GM12873 (cell line): Measurements from ENCODE around the gene SPEN.

Experiments
- TF ChIP-seq, protein P1 (sequence below): IDR thresholded peaks from 2 replicates; pipeline ENCODE4 v1.5.1; 2012; ENCODE audit warnings: low read depth, mild to moderate bottlenecking, moderate library complexity, low read length, control low read depth; ENCODE audit not compliant: insufficient read depth; ENCODE audit errors: missing control alignments

The SPEN gene

DNA sequence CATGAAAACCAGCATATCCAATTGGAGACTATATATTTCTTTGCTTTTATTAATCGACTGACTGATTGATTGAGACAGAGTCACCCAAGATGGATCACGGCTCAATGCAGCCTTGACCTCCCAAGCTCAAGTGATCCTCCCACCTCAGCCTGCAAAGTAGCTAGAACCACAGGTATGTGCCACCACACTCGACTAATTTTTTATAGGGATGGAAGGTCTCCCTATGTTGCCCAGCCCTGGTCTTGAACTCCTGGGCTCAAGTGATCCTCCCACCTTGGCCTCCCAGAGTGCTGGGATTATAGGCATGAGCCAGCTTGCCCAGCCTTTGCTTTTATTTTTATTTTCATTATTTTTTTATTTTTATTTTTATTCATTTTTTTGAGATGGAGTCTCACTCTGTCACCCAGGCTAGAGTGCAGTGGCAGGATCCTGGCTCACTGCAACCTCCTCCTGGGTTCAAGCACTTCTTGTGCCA is 5.4 kb downstream of the SPEN start:
- TF ChIP-seq, protein P1, sequence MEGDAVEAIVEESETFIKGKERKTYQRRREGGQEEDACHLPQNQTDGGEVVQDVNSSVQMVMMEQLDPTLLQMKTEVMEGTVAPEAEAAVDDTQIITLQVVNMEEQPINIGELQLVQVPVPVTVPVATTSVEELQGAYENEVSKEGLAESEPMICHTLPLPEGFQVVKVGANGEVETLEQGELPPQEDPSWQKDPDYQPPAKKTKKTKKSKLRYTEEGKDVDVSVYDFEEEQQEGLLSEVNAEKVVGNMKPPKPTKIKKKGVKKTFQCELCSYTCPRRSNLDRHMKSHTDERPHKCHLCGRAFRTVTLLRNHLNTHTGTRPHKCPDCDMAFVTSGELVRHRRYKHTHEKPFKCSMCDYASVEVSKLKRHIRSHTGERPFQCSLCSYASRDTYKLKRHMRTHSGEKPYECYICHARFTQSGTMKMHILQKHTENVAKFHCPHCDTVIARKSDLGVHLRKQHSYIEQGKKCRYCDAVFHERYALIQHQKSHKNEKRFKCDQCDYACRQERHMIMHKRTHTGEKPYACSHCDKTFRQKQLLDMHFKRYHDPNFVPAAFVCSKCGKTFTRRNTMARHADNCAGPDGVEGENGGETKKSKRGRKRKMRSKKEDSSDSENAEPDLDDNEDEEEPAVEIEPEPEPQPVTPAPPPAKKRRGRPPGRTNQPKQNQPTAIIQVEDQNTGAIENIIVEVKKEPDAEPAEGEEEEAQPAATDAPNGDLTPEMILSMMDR, result no peak

DNA sequence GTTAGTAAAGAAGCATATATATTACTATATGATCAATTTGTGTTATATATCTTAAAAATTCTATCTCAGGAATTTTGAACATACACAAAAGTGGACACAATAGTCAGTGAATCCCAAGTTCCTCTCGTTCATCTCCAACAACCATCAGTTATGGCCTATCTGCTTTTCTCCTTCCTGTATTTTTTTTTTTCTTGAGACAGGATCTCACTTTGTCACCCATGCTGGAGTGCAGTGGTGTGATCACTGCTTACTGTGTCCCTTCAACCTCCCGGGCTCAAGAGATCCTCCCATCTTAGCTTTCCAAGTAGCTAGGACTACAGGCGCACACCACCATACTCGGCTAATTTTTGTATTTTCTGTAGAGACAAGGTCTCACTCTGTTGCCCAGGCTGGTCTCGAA is 9.4 kb downstream of the SPEN start:
- TF ChIP-seq, protein P1, result no peak

DNA sequence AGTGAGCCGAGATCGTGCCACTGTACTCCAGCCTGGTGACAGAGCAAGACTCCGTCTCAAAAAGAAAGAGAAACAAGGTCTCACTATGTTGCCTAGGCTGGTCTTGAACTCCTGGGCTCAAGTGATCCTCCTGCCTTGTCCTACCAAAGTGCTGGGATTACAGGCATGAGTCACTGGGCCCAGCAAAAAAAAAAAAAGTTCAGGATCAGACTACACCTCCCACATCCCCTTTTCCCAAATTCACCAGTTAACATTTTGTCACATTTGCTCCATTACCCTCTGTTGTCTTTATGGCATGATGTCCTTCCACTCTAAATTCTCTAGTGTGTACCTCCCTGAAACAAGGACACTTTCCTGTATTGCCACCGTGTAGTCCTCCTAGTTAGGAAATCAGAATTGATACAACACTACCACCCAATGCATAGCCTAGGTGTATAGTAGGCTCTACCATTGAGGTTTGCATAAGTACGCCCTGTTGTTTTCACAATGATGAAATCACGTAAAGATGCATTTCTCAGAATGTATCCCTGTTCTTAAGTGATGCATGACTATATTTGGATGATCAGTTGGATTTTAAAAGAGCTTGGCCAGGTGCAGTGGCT is 10.7 kb downstream of the SPEN start:
- TF ChIP-seq, protein P1, result no peak

DNA sequence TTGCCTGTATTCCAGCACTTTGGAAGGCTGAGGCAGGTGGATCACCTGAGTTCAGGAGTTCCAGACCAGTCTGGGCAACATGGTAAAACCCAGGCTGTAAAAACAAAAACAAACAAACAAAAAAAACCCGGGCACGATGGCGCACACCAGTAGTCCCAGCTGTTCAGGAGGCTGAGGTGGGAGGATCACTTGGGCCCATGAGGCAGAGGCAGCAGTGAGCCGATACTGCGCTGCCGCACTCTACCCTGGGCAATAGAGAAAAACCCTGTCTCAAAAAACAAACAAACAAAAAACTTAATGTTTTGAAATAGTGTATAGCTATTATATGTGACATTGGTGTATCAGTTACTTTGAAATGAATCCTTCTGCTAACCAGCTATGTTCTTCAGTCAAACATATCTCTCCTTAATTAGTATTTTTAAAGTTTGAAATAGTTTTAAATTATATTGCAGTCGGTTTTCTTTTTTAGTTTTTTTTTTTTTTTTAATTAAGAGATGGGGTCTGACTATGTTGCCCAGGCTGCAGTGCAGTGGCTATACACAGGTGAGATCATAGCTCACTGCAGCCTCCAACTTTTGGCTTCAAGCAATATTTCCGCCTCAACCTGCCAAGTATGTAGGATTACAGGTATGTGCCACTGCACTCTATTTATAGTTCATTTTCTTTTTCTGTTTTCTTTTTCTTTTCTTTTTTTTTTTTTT is 11.3 kb downstream of the SPEN start:
- TF ChIP-seq, protein P1, result no peak

DNA sequence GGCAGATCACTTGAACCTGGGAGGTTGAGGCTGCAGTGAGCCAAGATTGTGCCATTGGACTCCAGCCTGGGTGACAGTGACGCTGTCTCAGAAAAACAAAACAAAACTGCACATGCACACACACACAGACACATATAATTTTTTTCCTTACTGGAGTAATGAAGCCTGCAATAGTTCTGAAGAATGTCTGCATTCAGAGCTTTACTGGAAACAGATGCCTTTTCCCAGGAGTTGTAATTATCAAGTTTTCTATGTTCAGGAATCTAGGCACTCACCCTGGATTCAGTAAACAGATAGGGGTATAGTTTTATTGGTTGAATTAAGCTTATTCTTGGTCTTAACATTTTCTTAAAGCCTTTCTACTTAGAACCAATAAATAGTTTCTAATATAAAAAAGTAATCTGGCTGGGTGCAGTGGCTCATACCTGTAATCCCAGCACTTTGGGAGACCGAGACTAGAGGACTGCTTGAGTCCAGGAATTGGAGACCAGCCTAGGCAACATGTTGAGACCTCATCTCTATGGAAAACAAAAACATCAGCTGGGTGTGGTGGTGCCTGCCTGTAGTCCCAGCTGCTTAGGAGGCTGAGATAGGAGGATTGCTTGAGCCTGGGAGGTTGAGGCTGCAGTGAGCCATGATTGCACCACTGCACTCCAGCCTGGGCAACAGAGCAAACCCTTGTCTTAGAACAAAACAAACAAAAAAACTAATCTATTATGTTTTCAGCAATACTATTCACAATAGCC is 15.8 kb downstream of the SPEN start:
- TF ChIP-seq, protein P1, result no peak

DNA sequence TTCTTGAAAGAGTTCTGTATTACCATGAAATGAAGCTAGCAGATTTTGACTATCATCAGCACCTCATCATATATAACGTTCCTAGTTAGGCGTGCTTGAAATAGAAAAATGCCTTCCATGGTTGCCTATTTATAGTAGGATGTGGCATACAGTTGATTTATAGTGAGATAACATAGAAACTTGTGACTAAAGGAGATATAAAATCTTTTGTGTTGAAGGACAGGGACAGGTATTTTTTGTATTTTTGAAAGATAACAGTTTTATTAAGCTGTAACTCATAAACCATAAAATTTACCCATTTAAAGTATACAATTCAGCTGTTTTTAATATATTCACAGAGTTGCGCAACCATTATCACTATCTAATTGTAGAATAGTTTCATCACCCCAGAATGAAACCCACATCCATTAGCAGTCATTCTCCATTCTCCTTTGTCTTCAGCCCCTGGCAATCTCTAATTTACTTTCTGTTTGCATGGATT is 19.3 kb downstream of the SPEN start:
- TF ChIP-seq, protein P1, result no peak

DNA sequence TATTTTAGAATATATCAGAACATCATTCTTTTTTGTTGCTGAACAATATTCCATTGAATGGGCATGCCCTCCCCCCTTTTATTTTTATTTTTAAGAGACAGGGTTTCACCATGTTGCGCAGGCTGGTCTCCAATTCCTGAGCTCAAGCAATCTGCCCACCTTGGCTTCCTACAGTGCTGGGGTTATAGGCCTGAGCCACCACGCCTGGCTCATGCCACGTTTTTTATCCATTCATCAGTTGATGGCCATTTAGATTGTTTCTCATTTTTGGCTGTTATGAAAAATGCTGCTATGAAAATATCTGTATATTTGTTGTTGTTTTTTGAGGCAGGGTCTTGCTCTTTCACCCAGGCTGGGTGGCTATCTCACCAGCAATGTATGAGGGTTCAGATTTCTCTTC is 19.8 kb downstream of the SPEN start:
- TF ChIP-seq, protein P1, result no peak
